ENCODE measurements around the gene BCR.

BCR gene

GRCh38 chr22:23262518-23263332, 82.4 kb downstream of the BCR start:
- DNase-seq (ENCODE audit: low read depth in 2 of 2), result no peak

GRCh38 chr22:23263651-23264555, 83.6 kb downstream of the BCR start:
- no peak for DNase-seq (ENCODE audit: low read depth in 2 of 2)

GRCh38 chr22:23264610-23265367, 84.5 kb downstream of the BCR start:
- DNase-seq (ENCODE audit: low read depth in 2 of 2), result no peak

DNA sequence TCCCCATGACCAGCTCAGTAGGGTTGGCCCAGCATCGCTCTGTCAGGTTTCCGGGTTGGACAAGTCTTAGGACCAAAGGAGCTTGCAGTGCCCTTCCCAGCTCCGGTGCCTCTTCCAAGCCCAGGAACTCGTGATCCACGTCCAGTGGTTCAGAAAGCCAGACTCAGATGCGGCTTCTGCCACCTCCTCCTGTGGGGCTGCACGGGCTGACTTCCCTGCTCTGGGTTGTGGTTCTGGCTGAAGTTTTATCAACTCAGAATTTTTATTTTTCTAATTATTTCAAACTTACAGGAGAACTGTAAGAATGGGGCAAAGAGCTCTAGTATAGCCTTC, 85.0 kb downstream of the BCR start:
- no peak for DNase-seq (ENCODE audit: low read depth in 2 of 2)

DNA sequence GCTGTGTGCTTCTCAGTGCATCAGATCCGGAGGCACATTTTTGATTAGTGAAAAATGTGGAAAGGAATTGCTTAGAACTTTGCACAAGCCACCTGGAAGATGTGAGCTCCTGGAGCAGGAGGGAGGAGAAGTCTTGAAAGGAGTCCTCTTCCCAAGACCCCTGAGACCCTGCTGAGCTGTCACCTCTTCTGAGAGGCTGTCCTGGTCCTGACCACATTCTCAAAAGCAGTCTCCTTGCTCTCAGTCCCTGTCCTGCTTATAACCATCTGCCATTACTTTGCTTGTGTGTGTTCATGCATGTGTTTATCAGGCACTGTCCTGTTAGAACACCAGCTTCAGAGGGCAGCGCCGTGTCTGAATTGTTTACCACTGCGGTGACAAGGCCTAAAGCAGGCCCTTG, 86.5 kb downstream of the BCR start:
- DNase-seq (ENCODE audit: low read depth in 2 of 2), result no peak

GRCh38 chr22:23267226-23268043, 87.1 kb downstream of the BCR start:
- no peak for DNase-seq (ENCODE audit: low read depth in 2 of 2)

DNA sequence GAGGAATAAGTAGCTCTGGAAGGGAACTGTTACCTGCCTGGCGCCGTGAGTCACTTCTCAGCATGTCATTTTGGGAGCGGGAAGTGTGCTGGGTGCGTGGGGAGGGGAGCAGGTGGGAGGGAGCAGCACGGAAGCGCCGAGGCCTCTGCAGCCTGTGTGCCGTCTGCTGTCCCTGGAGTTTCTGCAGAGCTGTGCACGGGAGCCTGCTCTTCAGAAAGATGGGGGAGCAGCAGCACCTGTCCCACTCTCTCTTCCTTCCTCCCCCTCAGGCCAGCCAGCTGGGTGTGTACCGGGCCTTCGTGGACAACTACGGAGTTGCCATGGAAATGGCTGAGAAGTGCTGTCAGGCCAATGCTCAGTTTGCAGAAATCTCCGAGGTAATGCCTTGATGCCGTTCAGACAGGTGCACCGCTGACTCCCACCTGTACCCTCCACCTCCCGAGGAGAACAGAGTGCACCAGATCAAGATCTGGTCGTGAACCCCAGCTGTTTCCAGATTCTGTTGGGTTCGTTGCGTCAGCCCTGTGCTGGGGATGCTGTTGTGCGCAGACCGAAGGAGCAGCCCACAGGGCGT, 87.9 kb downstream of the BCR start:
- no peak for DNase-seq (ENCODE audit: low read depth in 2 of 2)

- no peak for DNase-seq (ENCODE audit: low read depth in 2 of 2)
These were observed 88.6 kb downstream of the BCR start for GRCh38 chr22:23268877-23269276.

- DNase-seq (ENCODE audit: low read depth in 2 of 2), result no peak
These were observed 89.3 kb downstream of the BCR start for GRCh38 chr22:23269441-23270211.

DNA sequence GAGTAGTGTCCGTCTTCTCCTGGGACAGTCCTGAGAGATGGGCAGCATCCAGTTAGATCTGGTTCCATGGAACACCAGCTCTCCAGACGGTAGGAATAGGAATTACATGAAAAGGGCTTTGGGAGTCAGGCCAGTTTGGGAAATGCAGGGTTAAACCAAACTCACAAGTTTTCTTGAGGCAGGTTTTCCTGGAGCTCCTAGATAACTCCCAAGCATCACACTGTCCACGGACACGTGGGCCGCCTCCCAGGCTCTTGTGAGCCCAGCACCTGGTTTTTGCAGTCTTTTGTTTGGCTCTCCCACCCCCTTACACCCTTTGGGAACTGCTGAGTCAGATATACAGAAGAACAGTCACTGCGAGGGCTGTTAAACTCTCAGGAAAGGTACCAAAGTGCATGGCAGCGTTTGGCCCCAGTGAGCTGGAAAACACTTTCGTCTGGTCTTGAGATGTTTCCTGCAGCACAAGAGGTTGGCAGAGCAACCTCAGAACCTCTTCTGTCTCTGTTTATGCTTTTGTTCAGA, 90.0 kb downstream of the BCR start:
- DNase-seq (ENCODE audit: low read depth in 2 of 2), result no peak

GRCh38 chr22:23270798-23271596, 90.7 kb downstream of the BCR start:
- DNase-seq (ENCODE audit: low read depth in 2 of 2), result no peak

- no peak for DNase-seq (ENCODE audit: low read depth in 2 of 2)
These were observed 91.2 kb downstream of the BCR start for GRCh38 chr22:23271597-23271908.

- DNase-seq (ENCODE audit: low read depth in 2 of 2), result no peak
These were observed 92.1 kb downstream of the BCR start for GRCh38 chr22:23272371-23272770.

DNA sequence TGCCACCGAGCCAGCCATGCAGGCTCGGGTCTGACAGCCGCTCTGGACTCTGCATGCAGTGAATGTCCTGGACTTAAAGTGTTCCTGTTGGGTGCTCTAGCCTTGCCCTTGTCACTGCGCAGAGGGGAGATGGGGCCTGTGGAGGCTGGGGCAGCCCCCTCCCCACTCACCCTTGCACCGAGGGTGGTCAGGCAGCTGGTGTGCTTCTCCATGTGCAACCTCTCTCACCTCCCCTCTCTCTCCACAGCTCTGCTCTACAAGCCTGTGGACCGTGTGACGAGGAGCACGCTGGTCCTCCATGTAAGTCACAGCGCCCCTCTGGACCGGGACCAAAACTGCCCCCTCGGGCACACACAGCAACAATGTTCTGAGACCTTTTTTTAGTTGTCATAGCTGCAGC, 92.5 kb downstream of the BCR start:
- no peak for DNase-seq (ENCODE audit: low read depth in 2 of 2)

DNA sequence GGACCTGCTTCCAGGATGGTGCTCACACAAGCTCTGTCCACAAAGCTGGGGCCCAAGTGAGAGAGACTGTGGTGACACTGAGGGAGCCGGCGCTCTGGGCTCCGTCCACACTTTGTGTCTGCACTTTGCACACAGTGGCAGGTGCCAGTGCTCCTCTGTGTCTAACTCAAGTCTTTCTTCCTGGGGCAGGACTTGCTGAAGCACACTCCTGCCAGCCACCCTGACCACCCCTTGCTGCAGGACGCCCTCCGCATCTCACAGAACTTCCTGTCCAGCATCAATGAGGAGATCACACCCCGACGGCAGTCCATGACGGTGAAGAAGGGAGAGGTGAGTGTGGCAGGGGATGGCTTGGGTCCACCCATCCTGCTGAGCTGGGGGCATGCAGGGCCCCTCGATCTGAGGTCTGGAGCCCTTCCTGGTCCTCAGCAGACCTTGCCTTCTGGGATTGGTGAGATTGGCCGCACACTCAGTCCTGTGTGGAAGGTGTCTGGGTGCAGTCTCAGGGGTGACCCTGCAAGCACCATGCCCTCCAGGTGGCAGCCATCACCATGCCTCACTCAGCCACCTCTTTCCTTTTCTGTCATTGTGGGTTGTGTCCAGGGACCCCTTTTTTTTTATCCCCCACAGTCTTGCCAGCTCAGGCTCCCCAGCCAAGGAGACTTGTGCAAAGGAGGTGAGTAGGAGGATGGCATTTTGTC, 93.3 kb downstream of the BCR start:
- no peak for DNase-seq (ENCODE audit: low read depth in 2 of 2)

GRCh38 chr22:23274146-23274526, 93.8 kb downstream of the BCR start:
- no peak for DNase-seq (ENCODE audit: low read depth in 2 of 2)

DNA sequence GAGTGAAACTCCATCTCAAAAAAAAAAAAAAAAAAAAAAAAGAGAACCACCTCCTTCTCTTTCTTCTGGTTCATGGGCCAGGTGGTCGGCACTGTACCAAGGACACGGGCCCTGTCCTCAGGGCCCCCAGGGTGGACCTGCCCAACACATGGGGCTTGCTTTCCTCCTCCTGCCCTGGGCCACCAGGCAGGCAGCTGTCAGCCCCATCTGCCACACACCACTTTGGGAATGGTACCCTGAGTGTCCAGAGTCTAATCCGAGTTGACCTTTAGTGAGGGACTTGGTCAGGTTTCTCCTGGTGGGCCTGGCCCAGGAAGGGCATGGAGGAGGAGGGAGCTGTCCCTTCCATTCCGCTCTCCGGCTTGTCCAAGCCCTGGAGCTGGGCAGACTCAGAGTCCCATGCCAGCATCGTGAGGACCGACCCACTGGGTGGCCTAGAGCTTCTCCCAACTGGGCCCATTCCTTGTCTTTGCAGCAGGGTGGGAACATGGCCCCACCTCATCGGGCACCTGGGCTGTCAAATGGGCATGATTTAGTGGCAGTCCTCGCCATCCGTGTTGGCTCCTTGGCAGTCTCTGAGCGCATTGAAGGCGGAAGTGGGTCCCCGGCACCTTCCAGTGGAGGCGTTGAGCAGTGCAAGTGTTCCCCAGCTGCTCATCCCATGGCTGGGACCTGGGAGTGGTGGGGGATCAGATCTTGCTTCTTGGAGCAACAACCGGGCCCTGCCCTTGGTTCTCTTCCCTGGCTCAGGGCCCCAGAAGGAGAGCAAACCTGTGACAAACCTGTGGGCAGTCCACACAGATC, 94.8 kb downstream of the BCR start:
- no peak for DNase-seq (ENCODE audit: low read depth in 2 of 2)

- DNase-seq (ENCODE audit: low read depth in 2 of 2), result no peak
These were observed 95.4 kb downstream of the BCR start for GRCh38 chr22:23275751-23276150.
